RWPE1 (cell line): ENCODE results near the gene SLC29A3.

ENCODE experiments used
- CTCF ChIA-PET: fragments of 350-600 bp; sonication (Branson Sonifier 250); formaldehyde crosslinking; extraction: SDS; loops from one replicate; lab custom pipeline; 2021; lab: Yijun Ruan, JAX
- POLR2A ChIA-PET: fragments of 400-600 bp; formaldehyde crosslinking; extraction: SDS; loops from one replicate; lab custom pipeline; 2020; ENCODE audit warnings: antibody characterized with exemption; ENCODE audit not compliant: low non-redundant PET; lab: Yijun Ruan, JAX
- DNase-seq: peaks from one replicate; pipeline ENCODE4 v3.0.0; 2012; ENCODE audit warnings: low spot score
- H3K27ac ChIP-seq: fragments of 450-650 bp; 2 replicates; pipeline ENCODE4 v1.5.1; 2017
- CTCF ChIP-seq: fragments of 450-650 bp; conservative IDR thresholded peaks from 2 replicates; pipeline ENCODE4 v1.5.1; 2017; ENCODE audit warnings: low read depth, mild to moderate bottlenecking

The SLC29A3 gene

GRCh38 chr10:71297343-71297742 lies 21.7 kb upstream of the SLC29A3 start:
- no peak for DNase-seq
- POLR2A ChIA-PET, result no interaction called here
- CTCF ChIA-PET, result interaction anchor here (1.0 kb wide), 1 partner anchor 88 kb away, joined by 4 read pairs; no protein-coding TSS in a partner anchor
- TF ChIP-seq CTCF, result no peak
- no peak overlapping the region for H3K27ac ChIP-seq

- TF ChIP-seq CTCF, result no peak
- ChIA-PET POLR2A (no interaction called here), CTCF (interaction anchor here (0.7 kb wide), 2 partner anchors 36 to 396 kb away, joined by 3 to 5 read pairs; no protein-coding TSS in a partner anchor)
- peak overlapping the region; percentile 19; the same call in 1 of the 2 replicates for H3K27ac ChIP-seq
- no peak for DNase-seq
Observed at GRCh38 chr10:71299071-71299785, 19.8 kb upstream of the SLC29A3 start.

- peak overlapping the region; percentile 82 for H3K27ac ChIP-seq
- peak; percentile 67 for DNase-seq
- TF ChIP-seq CTCF, result no peak
- POLR2A ChIA-PET, result no interaction called here
- CTCF ChIA-PET, result interaction anchor here (0.5 to 0.6 kb wide), 2 partner anchors 31 to 76 kb away, joined by 3 read pairs; no protein-coding TSS in a partner anchor
Observed at GRCh38 chr10:71300555-71301370, 18.3 kb upstream of the SLC29A3 start.

GRCh38 chr10:71301371-71301916 lies 17.6 kb upstream of the SLC29A3 start:
- CTCF ChIA-PET, result interaction anchor here (0.5 to 0.7 kb wide), 2 partner anchors 285 to 398 kb away, joined by 3 to 4 read pairs; no protein-coding TSS in a partner anchor
- no peak for TF ChIP-seq CTCF
- POLR2A ChIA-PET, result no interaction called here

GRCh38 chr10:71302451-71302850 lies 16.6 kb upstream of the SLC29A3 start:
- POLR2A ChIA-PET, result no interaction called here
- DNase-seq, result no peak
- no peak for TF ChIP-seq CTCF
- H3K27ac ChIP-seq, result peak overlapping the region; percentile 82; the same call in 1 of the 2 replicates
- CTCF ChIA-PET, result interaction anchor here (0.6 to 1.0 kb wide), 5 partner anchors 32 to 498 kb away, joined by 3 to 4 read pairs (median 3); no protein-coding TSS in a partner anchor

More at GRCh38 chr10:71301371-71301916, 17.6 kb upstream of the SLC29A3 start:
- no peak for DNase-seq
- H3K27ac ChIP-seq, result peak overlapping the region; percentile 82
